Brain pericyte (primary cell): ENCODE measurements around the gene SNU13.
A peak's percentile ranks its signal among the peaks of the same experiment; 100 is the strongest.
"Not testable (repeated sequence)": the region's sequence is repeated elsewhere in the genome, so short reads cannot be mapped to it uniquely, and the experiment has no call there.

Experiments
- DNase-seq: peaks from one replicate; pipeline ENCODE4 v3.0.0-alpha.2; 2012; ENCODE audit warnings: low read depth, low spot score

The SNU13 gene

GRCh38 chr22:41682033-41682807, 6.4 kb downstream of the SNU13 start:
- peak; percentile 69 for DNase-seq

- DNase-seq, result no peak
Measured at GRCh38 chr22:41681616-41682015, 7.1 kb downstream of the SNU13 start.

GRCh38 chr22:41676134-41676533, 12.5 kb downstream of the SNU13 start:
- no peak for DNase-seq

GRCh38 chr22:41674846-41675340, 13.8 kb downstream of the SNU13 start:
- DNase-seq, result no peak

GRCh38 chr22:41672780-41673509, 15.7 kb downstream of the SNU13 start:
- no peak for DNase-seq

GRCh38 chr22:41672096-41672495, 16.6 kb downstream of the SNU13 start:
- DNase-seq, result not testable (repeated sequence)

DNA sequence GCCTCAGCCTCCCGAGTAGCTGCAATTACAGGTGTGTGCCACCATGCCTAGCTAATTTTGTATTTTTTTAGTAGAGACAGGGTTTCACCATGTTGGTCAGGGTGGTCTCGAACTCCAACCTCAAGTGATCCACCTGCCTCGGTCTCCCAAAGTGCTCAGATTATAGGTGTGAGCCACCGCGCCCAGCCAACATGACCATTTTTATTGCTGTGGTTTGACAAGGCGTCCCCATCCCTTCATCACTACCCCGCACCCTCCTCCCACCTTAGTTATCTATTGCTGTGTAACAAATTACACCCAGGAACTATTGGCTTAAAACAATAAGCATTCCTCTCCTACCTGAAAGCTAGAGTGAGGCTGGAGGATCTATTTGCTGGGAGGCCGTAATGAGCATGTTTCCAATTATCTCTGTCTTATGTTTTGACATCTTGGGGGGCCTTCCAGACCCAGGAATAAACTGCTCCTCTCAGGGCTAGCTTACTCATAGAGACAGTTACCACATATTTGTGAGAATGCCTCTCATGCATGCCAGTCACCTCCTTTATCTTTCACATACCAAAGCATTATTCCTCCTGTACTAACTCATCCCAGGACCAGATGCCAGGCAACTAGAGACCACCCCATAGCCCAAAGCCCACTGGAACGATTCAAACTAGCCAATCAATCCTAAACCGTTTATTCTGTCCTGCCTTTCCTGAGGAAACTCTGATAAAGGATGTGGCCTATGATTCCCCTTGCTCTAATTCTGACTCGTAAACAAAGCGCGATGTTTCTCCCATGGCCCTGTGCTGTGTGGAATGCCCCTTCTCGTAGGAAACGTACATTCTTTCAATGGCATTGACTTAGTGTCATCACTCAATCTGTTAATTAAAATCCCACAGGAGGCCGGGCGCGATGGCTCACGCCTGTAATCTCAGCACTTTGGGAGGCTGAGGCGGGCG, 19.4 kb downstream of the SNU13 start:
- no peak for DNase-seq

- no peak for DNase-seq
Measured at GRCh38 chr22:41664951-41665350, 23.7 kb downstream of the SNU13 start.

DNA sequence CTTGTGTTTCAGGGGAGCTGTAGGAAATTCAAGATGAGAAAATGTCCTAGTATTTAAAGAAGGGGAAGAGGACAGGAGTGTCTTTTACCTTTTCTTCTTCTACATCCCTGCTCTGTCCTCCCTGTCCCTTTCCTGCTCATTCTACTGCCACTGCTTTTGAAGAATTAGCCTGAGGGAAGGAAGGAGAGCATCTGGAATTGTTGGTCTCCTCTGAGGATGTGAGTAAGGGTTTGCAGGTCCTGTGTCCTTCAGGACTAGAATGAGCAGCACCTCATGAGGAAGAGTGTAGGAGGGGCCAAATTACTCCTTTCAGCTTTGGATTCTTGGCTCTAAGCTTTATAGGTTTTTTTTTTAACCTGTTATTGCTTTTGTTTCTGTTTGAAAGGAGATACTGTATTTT, 24.2 kb downstream of the SNU13 start:
- no peak for DNase-seq

DNA sequence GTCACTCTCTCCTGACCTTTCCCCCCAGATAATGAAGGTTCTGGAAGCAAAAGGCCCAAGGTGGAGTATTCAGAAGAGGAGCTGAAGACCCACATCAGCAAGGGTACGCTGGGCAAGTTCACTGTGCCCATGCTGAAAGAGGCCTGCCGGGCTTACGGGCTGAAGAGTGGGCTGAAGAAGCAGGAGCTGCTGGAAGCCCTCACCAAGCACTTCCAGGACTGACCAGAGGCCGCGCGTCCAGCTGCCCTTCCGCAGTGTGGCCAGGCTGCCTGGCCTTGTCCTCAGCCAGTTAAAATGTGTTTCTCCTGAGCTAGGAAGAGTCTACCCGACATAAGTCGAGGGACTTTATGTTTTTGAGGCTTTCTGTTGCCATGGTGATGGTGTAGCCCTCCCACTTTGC, 25.1 kb downstream of the SNU13 start:
- not testable (repeated sequence) for DNase-seq

- DNase-seq, result no peak
Measured at GRCh38 chr22:41661713-41662112, 27.0 kb downstream of the SNU13 start.

- no peak for DNase-seq
Measured at GRCh38 chr22:41661088-41661487, 27.6 kb downstream of the SNU13 start.

- no peak for DNase-seq
Measured at GRCh38 chr22:41660416-41660815, 28.3 kb downstream of the SNU13 start.

DNA sequence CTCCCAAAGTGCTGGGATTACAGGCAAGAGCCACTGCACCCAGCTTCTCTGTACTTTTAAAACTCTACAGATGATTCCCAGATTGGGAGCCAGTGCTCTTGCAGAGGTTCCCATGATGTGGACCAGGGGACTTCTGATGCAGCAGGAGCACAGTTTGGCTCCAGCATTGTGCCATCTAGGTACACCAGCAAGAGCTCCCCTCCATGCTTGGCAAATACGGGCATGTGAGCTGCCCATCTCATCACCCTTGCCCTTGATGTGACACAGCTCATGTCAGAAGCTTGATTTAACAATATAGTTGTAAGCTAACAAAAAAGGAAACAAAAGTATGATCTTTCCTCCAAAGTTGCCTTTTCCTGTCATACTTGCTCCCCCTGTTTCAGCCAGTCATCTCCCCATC, 28.7 kb downstream of the SNU13 start:
- no peak for DNase-seq

- DNase-seq, result no peak
Measured at GRCh38 chr22:41658869-41659268, 29.8 kb downstream of the SNU13 start.

DNA sequence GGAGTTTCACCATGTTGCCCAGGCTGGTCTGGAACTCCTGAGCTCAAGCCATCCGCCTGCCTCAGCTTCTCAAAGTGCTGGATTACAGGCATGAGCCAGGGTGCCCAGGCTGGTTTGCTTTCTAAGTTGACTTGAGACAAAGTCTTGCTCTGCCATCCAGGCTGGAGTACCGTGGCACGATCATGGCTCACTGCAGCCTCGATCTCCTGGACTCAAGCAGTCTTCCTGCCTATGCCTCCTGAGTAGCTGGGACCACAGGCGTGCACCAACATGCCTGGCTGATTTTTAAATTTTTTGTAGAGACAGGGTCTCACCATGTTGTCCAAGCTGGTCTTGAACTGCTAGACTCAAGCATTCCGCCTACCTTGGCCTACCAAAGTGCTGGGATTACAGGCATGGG, 31.0 kb downstream of the SNU13 start:
- DNase-seq, result no peak

DNA sequence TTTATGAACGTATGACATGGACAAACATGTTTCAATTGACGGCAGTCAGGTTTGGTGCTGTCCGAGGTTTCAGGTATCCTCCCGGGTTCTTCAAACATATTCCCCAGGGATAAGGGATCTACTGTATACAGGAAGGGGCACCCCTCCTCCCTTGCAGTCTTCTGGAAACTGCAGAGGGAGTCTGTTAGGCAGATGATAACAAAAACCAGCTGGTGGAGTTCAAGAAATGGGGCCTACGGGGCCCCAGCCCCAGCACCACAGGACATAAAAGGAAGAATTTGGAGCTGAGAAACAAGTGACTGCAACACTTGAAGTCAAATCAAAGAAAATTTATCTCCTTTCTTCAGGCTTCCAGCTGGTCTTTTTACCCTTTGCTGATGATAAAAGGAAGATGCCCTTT, 32.1 kb downstream of the SNU13 start:
- DNase-seq, result no peak

DNA sequence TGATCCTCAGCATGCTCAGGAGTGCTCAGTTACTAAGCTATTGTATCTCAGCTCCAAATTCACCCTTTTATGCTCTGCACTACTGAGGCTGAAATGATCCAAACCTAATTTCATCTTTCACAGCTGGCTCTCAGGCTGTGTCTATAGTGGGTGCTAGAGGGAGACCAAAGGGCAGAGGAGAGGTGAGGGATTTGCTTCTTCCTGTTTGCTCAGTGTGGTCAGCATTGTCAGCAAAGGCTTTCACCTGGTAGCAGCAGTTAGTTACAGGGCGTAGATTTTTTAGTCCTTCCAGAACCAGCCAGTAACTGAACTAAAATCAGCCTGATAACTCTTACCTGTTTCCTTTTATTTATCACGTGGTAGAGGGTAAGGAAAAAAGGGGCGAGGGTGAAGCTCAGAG, 34.3 kb downstream of the SNU13 start:
- DNase-seq, result no peak

DNA sequence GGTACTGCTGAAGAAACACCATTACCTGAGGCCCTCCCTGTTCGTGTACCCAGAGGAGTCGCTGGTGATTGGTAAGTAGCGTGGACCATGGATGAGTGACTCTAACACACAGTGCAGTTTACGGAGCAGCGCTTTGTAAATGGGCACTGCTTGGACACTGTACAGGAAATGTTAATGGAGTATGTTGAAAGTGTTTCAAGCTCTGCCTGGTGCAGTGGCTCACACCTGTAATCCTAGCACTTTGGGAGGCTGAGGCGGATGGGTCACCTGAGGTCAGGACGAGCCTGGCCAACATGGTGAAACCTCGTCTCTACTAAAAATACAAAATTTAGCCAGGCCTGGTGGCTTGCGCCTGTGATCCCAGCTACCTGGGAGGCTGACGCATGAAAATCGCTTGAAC, 37.8 kb downstream of the SNU13 start:
- DNase-seq, result no peak

DNA sequence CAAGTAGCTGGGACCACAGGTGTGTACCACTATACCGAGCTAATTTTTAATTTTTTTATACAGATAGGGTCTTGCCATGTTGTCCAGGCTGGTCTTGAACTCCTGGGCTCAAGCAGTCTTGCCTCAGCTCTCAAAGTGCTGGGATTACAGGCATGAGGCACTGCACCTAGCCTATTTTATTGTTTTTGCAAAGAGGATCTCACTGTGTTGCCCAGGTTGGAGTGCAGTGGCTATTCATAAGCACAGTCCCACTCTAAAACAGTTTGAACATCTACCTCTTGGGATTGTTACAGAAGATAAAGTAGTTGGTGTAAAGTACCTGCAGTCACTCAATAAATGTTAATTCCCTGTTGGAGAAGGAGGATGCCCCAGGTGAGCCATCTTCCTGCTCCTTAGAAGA, 38.4 kb downstream of the SNU13 start:
- no peak for DNase-seq

GRCh38 chr22:41648432-41648831, 40.2 kb downstream of the SNU13 start:
- DNase-seq, result no peak

GRCh38 chr22:41647771-41648170, 40.9 kb downstream of the SNU13 start:
- no peak for DNase-seq
